Astrocyte (in vitro differentiated cells and primary cell): ENCODE results near the gene SPIB. TPM values are rescaled to one million over a fixed set of nuclear protein-coding genes. Genes with fewer than 3 reads are reported as not detected.
A peak's percentile ranks its signal among the peaks of the same experiment; 100 is the strongest.

Experiments used
- DNase-seq: peaks from one replicate; pipeline ENCODE4 v3.0.0-alpha.2; 2010; ENCODE audit warnings: low read depth
- FAIRE-seq: peaks from 2 replicates; lab custom pipeline; 2011; peaks lifted over from hg19 to GRCh38; lab: Jason Lieb, UNC
- H2AFZ ChIP-seq: 2 replicates; pipeline ENCODE4 v1.6.0; 2012; ENCODE audit warnings: low read depth, low read length, inconsistent platforms
- H3K27ac ChIP-seq: 2 replicates; pipeline ENCODE4 v1.5.1; 2011; ENCODE audit warnings: low read depth, low read length, inconsistent platforms
- H3K27me3 ChIP-seq: 2 replicates; pipeline ENCODE4 v1.6.0; 2011; ENCODE audit warnings: low read length, inconsistent platforms; ENCODE audit not compliant: insufficient read depth
- H3K36me3 ChIP-seq: 2 replicates; pipeline ENCODE4 v1.5.1; 2011; ENCODE audit warnings: low read length, inconsistent platforms; ENCODE audit not compliant: insufficient read depth
- H3K4me1 ChIP-seq: 2 replicates; pipeline ENCODE4 v1.5.1; 2011; ENCODE audit warnings: low read length, inconsistent platforms; ENCODE audit not compliant: insufficient read depth
- H3K4me2 ChIP-seq: 2 replicates; pipeline ENCODE4 v1.6.0; 2012; ENCODE audit warnings: low read length, inconsistent platforms
- H3K4me3 ChIP-seq: 2 replicates; pipeline ENCODE4 v1.5.1; 2011; ENCODE audit warnings: low read depth, mild to moderate bottlenecking, low read length, inconsistent platforms; ENCODE audit not compliant: insufficient read depth
- H3K79me2 ChIP-seq: 2 replicates; pipeline ENCODE4 v1.6.0; 2012; ENCODE audit warnings: mild to moderate bottlenecking, low read length, inconsistent platforms; ENCODE audit not compliant: insufficient read depth
- H3K9ac ChIP-seq: 2 replicates; pipeline ENCODE4 v1.6.0; 2012; ENCODE audit warnings: mild to moderate bottlenecking, low read length, inconsistent platforms
- H3K9me3 ChIP-seq: 2 replicates; pipeline ENCODE4 v1.5.1; 2012; ENCODE audit warnings: low read depth, mild to moderate bottlenecking, low read length, inconsistent platforms; ENCODE audit not compliant: insufficient read depth
- H4K20me1 ChIP-seq: 2 replicates; pipeline ENCODE4 v1.6.0; 2012; ENCODE audit warnings: low read length, inconsistent platforms; ENCODE audit not compliant: insufficient read depth
- H3K27ac Mint-ChIP-seq: one replicate; pipeline ENCODE4 v1.8.0; 2021; ENCODE audit warnings: mild to moderate bottlenecking, mixed read lengths; ENCODE audit not compliant: unreplicated experiment
- H3K27me3 Mint-ChIP-seq: one replicate; pipeline ENCODE4 v1.8.0; 2021; ENCODE audit warnings: low read depth, mixed read lengths; ENCODE audit not compliant: unreplicated experiment
- H3K36me3 Mint-ChIP-seq: one replicate; pipeline ENCODE4 v1.8.0; 2021; ENCODE audit warnings: low read depth, mixed read lengths; ENCODE audit not compliant: unreplicated experiment
- H3K4me1 Mint-ChIP-seq: one replicate; pipeline ENCODE4 v1.8.0; 2021; ENCODE audit warnings: low read depth, mixed read lengths; ENCODE audit not compliant: unreplicated experiment
- H3K4me3 Mint-ChIP-seq: one replicate; pipeline ENCODE4 v1.8.0; 2021; ENCODE audit warnings: mild to moderate bottlenecking, moderate library complexity, mixed read lengths; ENCODE audit not compliant: unreplicated experiment
- H3K9me3 Mint-ChIP-seq: one replicate; pipeline ENCODE4 v1.8.0; 2021; ENCODE audit warnings: mild to moderate bottlenecking, mixed read lengths; ENCODE audit not compliant: unreplicated experiment
- EZH2 ChIP-seq: IDR thresholded peaks from 2 replicates; pipeline ENCODE4 v1.6.1; 2012; ENCODE audit warnings: mild to moderate bottlenecking, low read length, inconsistent platforms; ENCODE audit not compliant: insufficient read depth
- total RNA-seq: library from RNA; stranded (reverse); gene quantifications from 2 replicates; pipeline ENCODE4 v1.2.1, GENCODE V29; 2021
- TF ChIP-seq, protein P1 (sequence below): IDR thresholded peaks from 2 replicates; pipeline ENCODE4 v1.5.1; 2011; ENCODE audit warnings: low read depth, mild to moderate bottlenecking, inconsistent platforms, low read length, moderate library complexity; ENCODE audit not compliant: insufficient read depth

The SPIB gene
- total RNA-seq, 1 donor from 2014 or later = 0.14 TPM

DNA sequence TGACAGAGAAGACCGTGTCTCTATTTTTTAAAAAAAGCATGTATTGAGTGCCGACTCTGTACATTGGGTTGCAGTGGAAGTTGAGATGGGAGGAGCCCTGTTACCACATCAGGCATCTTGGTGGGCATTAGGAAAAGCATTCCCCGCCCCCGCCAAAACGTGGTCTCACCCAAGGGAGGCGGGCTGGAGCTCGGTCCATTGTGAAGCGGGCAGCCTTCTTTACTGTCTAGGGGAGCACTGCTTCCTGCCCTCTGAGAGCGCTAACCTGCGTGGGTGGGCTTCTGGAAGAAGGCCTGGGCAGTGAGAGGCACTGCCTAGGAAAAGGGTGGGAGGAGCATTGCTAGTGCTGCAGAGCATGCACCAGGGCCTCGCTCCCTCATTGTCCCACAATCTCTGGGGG is 38.6 kb upstream of the SPIB start:
- Histone ChIP-seq H3K27ac (no peak overlapping the region), H3K9ac (no peak overlapping the region), H3K27me3 (no peaks in the 10 kb centered on the region), H3K4me1 (peaks cover 9% of the 10 kb centered on the region), H2AFZ (no peak overlapping the region), H3K79me2 (peaks cover 2% of the 10 kb centered on the region), H3K4me3 (no peak overlapping the region), H3K9me3 (no peaks in the 10 kb centered on the region), H4K20me1 (peaks cover 13% of the 10 kb centered on the region), H3K4me2 (no peak overlapping the region), H3K36me3 (peaks cover 7% of the 10 kb centered on the region)
- H3K27ac Mint-ChIP-seq = peak overlapping the region; percentile 42
- no peak for FAIRE-seq
- DNase-seq = no peak
- H3K9me3 Mint-ChIP-seq = no peaks in the 10 kb centered on the region
- H3K36me3 Mint-ChIP-seq = peaks cover 8% of the 10 kb centered on the region
- no peak overlapping the region for H3K4me3 Mint-ChIP-seq
- no peaks in the 10 kb centered on the region for H3K27me3 Mint-ChIP-seq
- peaks cover 4% of the 10 kb centered on the region for H3K4me1 Mint-ChIP-seq
- TF ChIP-seq EZH2 = no peak
- TF ChIP-seq, protein P1, sequence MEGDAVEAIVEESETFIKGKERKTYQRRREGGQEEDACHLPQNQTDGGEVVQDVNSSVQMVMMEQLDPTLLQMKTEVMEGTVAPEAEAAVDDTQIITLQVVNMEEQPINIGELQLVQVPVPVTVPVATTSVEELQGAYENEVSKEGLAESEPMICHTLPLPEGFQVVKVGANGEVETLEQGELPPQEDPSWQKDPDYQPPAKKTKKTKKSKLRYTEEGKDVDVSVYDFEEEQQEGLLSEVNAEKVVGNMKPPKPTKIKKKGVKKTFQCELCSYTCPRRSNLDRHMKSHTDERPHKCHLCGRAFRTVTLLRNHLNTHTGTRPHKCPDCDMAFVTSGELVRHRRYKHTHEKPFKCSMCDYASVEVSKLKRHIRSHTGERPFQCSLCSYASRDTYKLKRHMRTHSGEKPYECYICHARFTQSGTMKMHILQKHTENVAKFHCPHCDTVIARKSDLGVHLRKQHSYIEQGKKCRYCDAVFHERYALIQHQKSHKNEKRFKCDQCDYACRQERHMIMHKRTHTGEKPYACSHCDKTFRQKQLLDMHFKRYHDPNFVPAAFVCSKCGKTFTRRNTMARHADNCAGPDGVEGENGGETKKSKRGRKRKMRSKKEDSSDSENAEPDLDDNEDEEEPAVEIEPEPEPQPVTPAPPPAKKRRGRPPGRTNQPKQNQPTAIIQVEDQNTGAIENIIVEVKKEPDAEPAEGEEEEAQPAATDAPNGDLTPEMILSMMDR = no peak

DNA sequence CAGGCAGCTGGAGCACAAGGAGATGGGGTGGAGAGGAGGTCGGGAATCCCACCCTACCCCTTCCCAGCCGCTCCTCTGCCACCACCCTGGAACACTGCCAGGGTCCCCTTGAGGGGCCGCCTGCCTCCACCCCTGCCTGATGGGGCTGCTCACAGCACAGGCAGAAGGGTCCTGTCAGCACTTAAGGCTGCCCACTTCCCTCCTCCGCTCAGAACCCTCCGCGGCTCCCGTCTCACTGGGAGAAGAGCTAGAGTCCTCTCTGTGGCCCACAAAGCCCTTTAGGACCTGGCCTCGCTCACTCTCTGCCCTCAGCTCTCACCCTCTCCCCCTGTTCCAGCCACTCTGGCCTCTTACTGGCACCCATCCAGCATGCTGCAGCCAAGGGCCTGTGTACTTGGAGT is 38.0 kb upstream of the SPIB start:
- H3K36me3 Mint-ChIP-seq = peaks cover 8% of the 10 kb centered on the region
- no peak overlapping the region for H3K4me3 Mint-ChIP-seq
- H3K9ac ChIP-seq = no peak overlapping the region
- peaks cover 13% of the 10 kb centered on the region for H4K20me1 ChIP-seq
- peaks cover 6% of the 10 kb centered on the region for H3K4me1 Mint-ChIP-seq
- H3K27me3 Mint-ChIP-seq = no peaks in the 10 kb centered on the region
- no peak overlapping the region for H3K27ac ChIP-seq
- peaks cover 11% of the 10 kb centered on the region for H3K4me1 ChIP-seq
- H2AFZ ChIP-seq = no peak overlapping the region
- DNase-seq (no peak), FAIRE-seq (no peak)
- H3K27ac Mint-ChIP-seq = no peak overlapping the region
- no peak for TF ChIP-seq EZH2
- TF ChIP-seq, protein P1 = no peak
- no peak overlapping the region for H3K4me3 ChIP-seq
- H3K36me3 ChIP-seq = peaks cover 7% of the 10 kb centered on the region
- no peaks in the 10 kb centered on the region for H3K9me3 Mint-ChIP-seq
- no peaks in the 10 kb centered on the region for H3K9me3 ChIP-seq
- H3K4me2 ChIP-seq = no peak overlapping the region
- peaks cover 8% of the 10 kb centered on the region for H3K79me2 ChIP-seq
- no peaks in the 10 kb centered on the region for H3K27me3 ChIP-seq

DNA sequence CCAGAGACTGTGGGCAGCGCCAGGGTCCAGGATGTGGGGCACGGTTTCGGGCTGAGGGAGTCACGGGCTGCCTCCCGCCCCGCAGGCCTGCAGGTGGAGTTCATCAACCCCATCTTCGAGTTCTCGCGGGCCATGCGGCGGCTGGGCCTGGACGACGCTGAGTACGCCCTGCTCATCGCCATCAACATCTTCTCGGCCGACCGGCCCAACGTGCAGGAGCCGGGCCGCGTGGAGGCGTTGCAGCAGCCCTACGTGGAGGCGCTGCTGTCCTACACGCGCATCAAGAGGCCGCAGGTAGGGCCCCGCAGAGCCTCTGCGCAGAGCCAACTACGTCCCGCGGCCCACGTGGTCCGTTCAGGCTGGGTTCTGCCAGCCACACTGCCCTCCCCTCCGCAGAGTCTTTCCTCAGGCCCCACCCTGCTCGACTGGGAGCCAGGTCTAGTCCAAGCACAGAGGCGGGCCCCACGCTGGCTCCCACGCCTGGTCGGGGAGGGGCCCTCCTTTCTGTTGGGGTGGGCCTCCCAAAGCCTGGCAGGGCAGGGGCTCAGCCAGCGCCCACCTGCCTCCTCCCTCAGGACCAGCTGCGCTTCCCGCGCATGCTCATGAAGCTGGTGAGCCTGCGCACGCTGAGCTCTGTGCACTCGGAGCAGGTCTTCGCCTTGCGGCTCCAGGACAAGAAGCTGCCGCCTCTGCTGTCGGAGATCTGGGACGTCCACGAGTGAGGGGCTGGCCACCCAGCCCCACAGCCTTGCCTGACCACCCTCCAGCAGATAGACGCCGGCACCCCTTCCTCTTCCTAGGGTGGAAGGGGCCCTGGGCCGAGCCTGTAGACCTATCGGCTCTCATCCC is 36.6 kb upstream of the SPIB start:
- H2AFZ ChIP-seq = no peak overlapping the region

More for the DNA sequence above, 36.6 kb upstream of the SPIB start:
- no peaks in the 10 kb centered on the region for H3K27me3 Mint-ChIP-seq
- H3K4me2 ChIP-seq = no peak overlapping the region
- no peak for TF ChIP-seq EZH2
- TF ChIP-seq, protein P1 = no peak
- no peak for FAIRE-seq
- no peaks in the 10 kb centered on the region for H3K9me3 Mint-ChIP-seq
- peaks cover 11% of the 10 kb centered on the region for H3K4me1 ChIP-seq
- peaks cover 7% of the 10 kb centered on the region for H3K36me3 Mint-ChIP-seq
- no peaks in the 10 kb centered on the region for H3K27me3 ChIP-seq
- peaks cover 17% of the 10 kb centered on the region for H3K79me2 ChIP-seq
- no peak overlapping the region for H3K9ac ChIP-seq
- no peak overlapping the region for H3K27ac Mint-ChIP-seq
- no peak overlapping the region for H3K4me3 ChIP-seq
- no peak overlapping the region for H3K27ac ChIP-seq
- H3K4me1 Mint-ChIP-seq = peaks cover 6% of the 10 kb centered on the region
- no peak overlapping the region for H3K4me3 Mint-ChIP-seq
- no peak for DNase-seq
- peaks cover 11% of the 10 kb centered on the region for H4K20me1 ChIP-seq
- H3K9me3 ChIP-seq = no peaks in the 10 kb centered on the region
- peaks cover 7% of the 10 kb centered on the region for H3K36me3 ChIP-seq
